GM12878 (cell line): ENCODE data around the gene CDC14B. TPM values are rescaled to one million over a fixed set of nuclear protein-coding genes. Genes with fewer than 3 reads are reported as not detected.

Source experiments
- HDAC2 ChIP-seq: fragments of 200-600 bp; sonication (generic); IDR thresholded peaks from 2 replicates; pipeline ENCODE4 v1.6.1; 2017
- HDGF ChIP-seq: fragments of 450-650 bp; IDR thresholded peaks from 2 replicates; pipeline ENCODE4 v1.6.1; 2016; ENCODE audit warnings: antibody characterized with exemption
- IRF3 ChIP-seq: fragments of 450-650 bp; IDR thresholded peaks from 2 replicates; pipeline ENCODE4 v1.6.1; 2014; ENCODE audit warnings: mild to moderate bottlenecking
- MTA2 ChIP-seq: fragments of 450-650 bp; IDR thresholded peaks from 2 replicates; pipeline ENCODE4 v1.6.1; 2016; ENCODE audit warnings: low read depth, mild to moderate bottlenecking, moderate library complexity
- NFYB ChIP-seq: IDR thresholded peaks from 2 replicates; pipeline ENCODE4 v1.6.1; 2011; ENCODE audit warnings: low read depth, mild to moderate bottlenecking, low read length, improper control_type of control experiment, moderate library complexity; ENCODE audit not compliant: insufficient read depth
- RFX5 ChIP-seq: IDR thresholded peaks from 2 replicates; pipeline ENCODE4 v1.6.1; 2011; ENCODE audit warnings: low read depth, low read length, improper control_type of control experiment
- RUNX3 ChIP-seq: IDR thresholded peaks from 2 replicates; pipeline ENCODE4 v1.6.1; 2012; ENCODE audit warnings: low read length, inconsistent platforms
- TCF7 ChIP-seq: IDR thresholded peaks from 2 replicates; pipeline ENCODE4 v1.6.1; 2014; ENCODE audit warnings: antibody characterized with exemption, borderline replicate concordance
- ZNF384 ChIP-seq: IDR thresholded peaks from 2 replicates; pipeline ENCODE4 v1.6.1; 2012; ENCODE audit warnings: low read depth, mild to moderate bottlenecking, low read length, improper control_type of control experiment, borderline replicate concordance
- ZNF687 ChIP-seq: fragments of 450-650 bp; IDR thresholded peaks from 2 replicates; pipeline ENCODE4 v1.6.1; 2017; ENCODE audit warnings: mild to moderate bottlenecking, moderate library complexity
- polyA plus RNA-seq, 11 experiments: library from polyadenylated mRNA; depleted of rRNA in 4 of 11; unstranded in 6 of 11; stranded (reverse) in 5 of 11; fragments of >200 nt; fragmentation: Nextera tagmentation in 4 of 11; fragmentation: Illumina TruSeq in 1 of 11; extraction: Ambion mirVana in 4 of 11; extraction: Trizol in 1 of 11; gene quantifications; 1 replicate in 1 of 11; 2 replicates in 10 of 11; pipeline versions ENCODE4 v1.2.1 to v1.2.3, GENCODE V29; 2011 to 2016; ENCODE audit warnings: inconsistent platforms in 2 of 11, missing spikeins in 2 of 11, low read depth in 1 of 11
- total RNA-seq, 4 experiments: library from RNA; depleted of rRNA in 3 of 4; stranded (reverse); fragments of >200 nt in 3 of 4; fragmentation: Illumina TruSeq in 1 of 4; extraction: Trizol in 1 of 4; gene quantifications; 2 replicates each; pipeline versions ENCODE4 v1.2.1 to v1.2.3, GENCODE V29; 2013 to 2021
- TF ChIP-seq, protein P1 (sequence below): fragments of 450-650 bp; formaldehyde crosslinking; IDR thresholded peaks from 2 replicates; pipeline ENCODE4 v1.5.0; 2022; ENCODE audit warnings: mild to moderate bottlenecking, missing genetic modification characterization
- TF ChIP-seq, protein P2 (sequence below): IDR thresholded peaks from 2 replicates; pipeline ENCODE4 v1.6.1; 2011; ENCODE audit warnings: borderline replicate concordance, low read depth, mild to moderate bottlenecking, moderate library complexity, mixed read lengths, low read length; ENCODE audit not compliant: insufficient read depth; ENCODE audit errors: extremely low read length

Gene CDC14B
- total and polyA plus RNA-seq, 10 of the 15 experiments (the other 5 are each of a cell fraction or from before 2014, with no cell fraction given), result 3.7 to 11.7 (median 6.2) TPM

DNA sequence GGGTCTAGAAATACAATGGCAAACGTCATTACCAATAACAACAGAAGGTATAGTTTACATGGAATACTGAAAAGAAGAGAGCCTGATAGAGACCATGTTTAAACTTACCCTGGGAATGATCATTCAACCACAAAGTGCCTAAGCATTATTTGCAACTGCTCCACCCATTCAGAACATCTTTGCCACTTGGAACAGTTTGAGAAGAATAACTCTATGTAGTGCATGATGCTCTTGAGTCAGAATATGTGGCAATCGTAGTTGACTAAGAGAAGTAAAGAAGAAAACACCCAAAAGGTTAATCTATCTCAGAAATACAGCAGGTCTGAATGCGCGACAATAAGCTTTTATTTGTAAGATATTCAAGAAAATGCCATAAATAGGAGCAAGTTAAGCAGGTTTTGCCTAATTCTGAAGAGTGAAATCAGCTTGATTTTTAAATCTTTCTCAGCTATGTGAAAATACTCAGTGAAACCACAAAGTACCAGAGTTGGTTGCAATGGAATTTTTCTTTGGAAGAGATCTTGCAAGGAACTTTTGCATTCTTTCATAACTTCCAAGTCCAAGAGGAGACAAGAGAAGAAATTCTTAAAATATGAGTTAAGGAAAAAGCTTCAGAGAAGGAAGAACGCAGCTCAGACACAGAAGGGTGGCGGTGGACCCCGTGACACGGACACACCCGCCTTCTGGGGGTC, 105.4 kb downstream of the CDC14B start (continued):
- TF ChIP-seq IRF3, result no peak
- TF ChIP-seq TCF7, result no peak
- no peak for TF ChIP-seq HDGF
- no peak for TF ChIP-seq ZNF687
- no peak for TF ChIP-seq RFX5
- TF ChIP-seq, protein P1, sequence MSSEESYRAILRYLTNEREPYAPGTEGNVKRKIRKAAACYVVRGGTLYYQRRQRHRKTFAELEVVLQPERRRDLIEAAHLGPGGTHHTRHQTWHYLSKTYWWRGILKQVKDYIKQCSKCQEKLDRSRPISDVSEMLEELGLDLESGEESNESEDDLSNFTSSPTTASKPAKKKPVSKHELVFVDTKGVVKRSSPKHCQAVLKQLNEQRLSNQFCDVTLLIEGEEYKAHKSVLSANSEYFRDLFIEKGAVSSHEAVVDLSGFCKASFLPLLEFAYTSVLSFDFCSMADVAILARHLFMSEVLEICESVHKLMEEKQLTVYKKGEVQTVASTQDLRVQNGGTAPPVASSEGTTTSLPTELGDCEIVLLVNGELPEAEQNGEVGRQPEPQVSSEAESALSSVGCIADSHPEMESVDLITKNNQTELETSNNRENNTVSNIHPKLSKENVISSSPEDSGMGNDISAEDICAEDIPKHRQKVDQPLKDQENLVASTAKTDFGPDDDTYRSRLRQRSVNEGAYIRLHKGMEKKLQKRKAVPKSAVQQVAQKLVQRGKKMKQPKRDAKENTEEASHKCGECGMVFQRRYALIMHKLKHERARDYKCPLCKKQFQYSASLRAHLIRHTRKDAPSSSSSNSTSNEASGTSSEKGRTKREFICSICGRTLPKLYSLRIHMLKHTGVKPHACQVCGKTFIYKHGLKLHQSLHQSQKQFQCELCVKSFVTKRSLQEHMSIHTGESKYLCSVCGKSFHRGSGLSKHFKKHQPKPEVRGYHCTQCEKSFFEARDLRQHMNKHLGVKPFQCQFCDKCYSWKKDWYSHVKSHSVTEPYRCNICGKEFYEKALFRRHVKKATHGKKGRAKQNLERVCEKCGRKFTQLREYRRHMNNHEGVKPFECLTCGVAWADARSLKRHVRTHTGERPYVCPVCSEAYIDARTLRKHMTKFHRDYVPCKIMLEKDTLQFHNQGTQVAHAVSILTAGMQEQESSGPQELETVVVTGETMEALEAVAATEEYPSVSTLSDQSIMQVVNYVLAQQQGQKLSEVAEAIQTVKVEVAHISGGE, result no peak
- TF ChIP-seq RUNX3, result no peak
- TF ChIP-seq ZNF384, result no peak
- no peak for TF ChIP-seq NFYB
- no peak for TF ChIP-seq MTA2
- TF ChIP-seq HDAC2, result no peak
- TF ChIP-seq, protein P2, sequence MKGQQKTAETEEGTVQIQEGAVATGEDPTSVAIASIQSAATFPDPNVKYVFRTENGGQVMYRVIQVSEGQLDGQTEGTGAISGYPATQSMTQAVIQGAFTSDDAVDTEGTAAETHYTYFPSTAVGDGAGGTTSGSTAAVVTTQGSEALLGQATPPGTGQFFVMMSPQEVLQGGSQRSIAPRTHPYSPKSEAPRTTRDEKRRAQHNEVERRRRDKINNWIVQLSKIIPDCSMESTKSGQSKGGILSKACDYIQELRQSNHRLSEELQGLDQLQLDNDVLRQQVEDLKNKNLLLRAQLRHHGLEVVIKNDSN, result no peak
